Measurements from ENCODE around the gene NXF3.

NXF3 gene

GRCh38 chrX:103101299-103102042 lies 8.5 kb upstream of the NXF3 start:
- H3K4me3 ChIP-seq (ENCODE audit: low read depth, low read length): no peak overlapping the region
- H3K36me3 ChIP-seq: no peaks in the 10 kb centered on the region
- TF ChIP-seq, protein P1, sequence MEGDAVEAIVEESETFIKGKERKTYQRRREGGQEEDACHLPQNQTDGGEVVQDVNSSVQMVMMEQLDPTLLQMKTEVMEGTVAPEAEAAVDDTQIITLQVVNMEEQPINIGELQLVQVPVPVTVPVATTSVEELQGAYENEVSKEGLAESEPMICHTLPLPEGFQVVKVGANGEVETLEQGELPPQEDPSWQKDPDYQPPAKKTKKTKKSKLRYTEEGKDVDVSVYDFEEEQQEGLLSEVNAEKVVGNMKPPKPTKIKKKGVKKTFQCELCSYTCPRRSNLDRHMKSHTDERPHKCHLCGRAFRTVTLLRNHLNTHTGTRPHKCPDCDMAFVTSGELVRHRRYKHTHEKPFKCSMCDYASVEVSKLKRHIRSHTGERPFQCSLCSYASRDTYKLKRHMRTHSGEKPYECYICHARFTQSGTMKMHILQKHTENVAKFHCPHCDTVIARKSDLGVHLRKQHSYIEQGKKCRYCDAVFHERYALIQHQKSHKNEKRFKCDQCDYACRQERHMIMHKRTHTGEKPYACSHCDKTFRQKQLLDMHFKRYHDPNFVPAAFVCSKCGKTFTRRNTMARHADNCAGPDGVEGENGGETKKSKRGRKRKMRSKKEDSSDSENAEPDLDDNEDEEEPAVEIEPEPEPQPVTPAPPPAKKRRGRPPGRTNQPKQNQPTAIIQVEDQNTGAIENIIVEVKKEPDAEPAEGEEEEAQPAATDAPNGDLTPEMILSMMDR (IDR thresholded peaks at IDR 0.05; ENCODE audit: low read depth, low read length): no peak
- no peaks in the 10 kb centered on the region for H3K9me3 ChIP-seq
- H3K4me1 ChIP-seq: no peaks in the 10 kb centered on the region
- H3K27me3 ChIP-seq: no peaks in the 10 kb centered on the region
- peak; percentile 19 for DNase-seq

- H3K27me3 ChIP-seq: no peaks in the 10 kb centered on the region
- TF ChIP-seq, protein P1 (IDR thresholded peaks at IDR 0.05; ENCODE audit: low read depth, low read length): no peak
- H3K36me3 ChIP-seq: no peaks in the 10 kb centered on the region
- H3K4me3 ChIP-seq (ENCODE audit: low read depth, low read length): no peak overlapping the region
- no peaks in the 10 kb centered on the region for H3K4me1 ChIP-seq
- no peak for DNase-seq
- H3K9me3 ChIP-seq: no peaks in the 10 kb centered on the region
These were observed 7.5 kb upstream of the NXF3 start for GRCh38 chrX:103100484-103100883.

DNA sequence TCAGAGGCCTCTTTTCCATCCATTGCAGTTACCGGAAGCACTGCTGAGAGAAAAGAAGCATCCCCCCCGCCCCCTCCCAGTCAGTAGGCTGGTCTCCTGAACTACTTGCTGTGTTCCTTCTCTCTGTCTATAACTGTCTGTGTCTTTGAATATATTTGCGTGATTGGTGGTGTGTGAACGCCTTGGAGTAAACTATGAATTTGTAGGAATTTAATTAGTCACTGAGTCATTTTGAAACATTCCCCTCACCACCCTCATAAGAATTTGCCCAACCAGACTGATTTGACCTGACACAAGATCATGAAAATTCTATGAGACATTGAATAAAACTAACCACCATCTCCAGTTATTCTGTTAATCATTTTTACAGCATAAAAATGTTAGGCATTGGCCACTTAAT lies 6.7 kb upstream of the NXF3 start:
- Histone ChIP-seq H3K4me3 (ENCODE audit: low read depth, low read length) (no peak overlapping the region), H3K4me1 (no peaks in the 10 kb centered on the region), H3K27me3 (no peaks in the 10 kb centered on the region), H3K9me3 (no peaks in the 10 kb centered on the region), H3K36me3 (no peaks in the 10 kb centered on the region)
- TF ChIP-seq, protein P1 (IDR thresholded peaks at IDR 0.05; ENCODE audit: low read depth, low read length): no peak
- no peak for DNase-seq

- DNase-seq: no peak
- no peaks in the 10 kb centered on the region for H3K9me3 ChIP-seq
- H3K4me1 ChIP-seq: no peaks in the 10 kb centered on the region
- TF ChIP-seq, protein P1 (IDR thresholded peaks at IDR 0.05; ENCODE audit: low read depth, low read length): no peak
- H3K4me3 ChIP-seq (ENCODE audit: low read depth, low read length): no peak overlapping the region
- no peaks in the 10 kb centered on the region for H3K36me3 ChIP-seq
- H3K27me3 ChIP-seq: no peaks in the 10 kb centered on the region
These were observed 5.5 kb upstream of the NXF3 start for GRCh38 chrX:103098488-103098887.

DNA sequence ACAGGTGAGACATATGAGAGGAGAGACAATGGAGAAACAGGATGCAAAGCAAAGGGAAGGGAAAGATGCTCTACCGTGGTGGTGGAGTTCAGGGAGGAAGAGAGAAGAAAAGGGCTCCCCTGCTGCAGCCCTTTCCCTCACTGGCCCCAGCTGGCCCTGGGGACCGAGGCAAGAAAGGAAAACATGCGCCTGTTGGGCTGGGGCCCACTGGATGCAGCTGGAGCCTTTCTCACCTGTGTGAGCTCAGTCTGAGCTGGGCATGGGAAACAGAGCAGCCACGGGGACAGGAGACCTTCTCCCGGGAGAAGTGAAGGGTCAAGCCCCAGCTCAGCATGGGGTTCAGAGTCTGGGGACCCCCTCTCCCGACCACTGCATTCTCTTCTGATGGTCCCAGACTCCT lies 11.9 kb downstream of the NXF3 start:
- no peak for DNase-seq
- Histone ChIP-seq H3K36me3 (no peaks in the 10 kb centered on the region), H3K4me3 (ENCODE audit: low read depth, low read length) (no peak overlapping the region), H3K27me3 (no peaks in the 10 kb centered on the region), H3K9me3 (no peaks in the 10 kb centered on the region), H3K4me1 (no peaks in the 10 kb centered on the region)
- TF ChIP-seq, protein P1 (IDR thresholded peaks at IDR 0.05; ENCODE audit: low read depth, low read length): no peak

- Histone ChIP-seq H3K36me3 (no peaks in the 10 kb centered on the region), H3K4me3 (ENCODE audit: low read depth, low read length) (no peak overlapping the region), H3K27me3 (no peaks in the 10 kb centered on the region), H3K4me1 (no peaks in the 10 kb centered on the region), H3K9me3 (no peaks in the 10 kb centered on the region)
- TF ChIP-seq, protein P1 (IDR thresholded peaks at IDR 0.05; ENCODE audit: low read depth, low read length): no peak
- DNase-seq: no peak
These were observed 19.5 kb downstream of the NXF3 start for GRCh38 chrX:103073467-103073866.
